H1 (cell line): ENCODE measurements around the gene EZH1. TPM values are rescaled to one million over a fixed set of nuclear protein-coding genes. Genes with fewer than 3 reads are reported as not detected.
A peak's percentile ranks its signal among the peaks of the same experiment; 100 is the strongest.

Experiments used
- CTCF ChIA-PET: fragments of 300-600 bp; sonication (Branson Sonifier 250); formaldehyde crosslinking; loops from one replicate; lab custom pipeline; 2021; ENCODE audit not compliant: partially characterized antibody; lab: Charles Lee
- POLR2A ChIA-PET: fragments of 300-600 bp; sonication (Branson Sonifier 250); formaldehyde crosslinking; loops from one replicate; lab custom pipeline; 2021; ENCODE audit warnings: inconsistent platforms; ENCODE audit not compliant: partially characterized antibody; lab: Charles Lee
- DNase-seq, 2 experiments: peaks; one replicate each; pipeline versions ENCODE4 v3.0.0 to v3.0.0-alpha.2; 2010 to 2022; ENCODE audit warnings: low spot score in 2 of 2, low read depth in 1 of 2, mixed read lengths in 1 of 2
- FAIRE-seq: peaks from 2 replicates; lab custom pipeline; 2011; peaks lifted over from hg19 to GRCh38; lab: Jason Lieb, UNC
- H2AFZ ChIP-seq: 2 replicates; pipeline ENCODE4 v1.8.1; 2012; ENCODE audit warnings: low read length, inconsistent platforms
- H2AK5ac ChIP-seq: 2 replicates; pipeline ENCODE4 v1.6.1; 2013; ENCODE audit warnings: low read depth, low read length
- H2BK120ac ChIP-seq: replicated peaks from 2 replicates; pipeline ENCODE3; 2013; ENCODE audit warnings: low read depth, low read length, inconsistent platforms
- H2BK12ac ChIP-seq: 2 replicates; pipeline ENCODE4 v1.6.1; 2013; ENCODE audit warnings: low read depth, low read length
- H2BK15ac ChIP-seq: 2 replicates; pipeline ENCODE4 v1.6.1; 2013; ENCODE audit warnings: low read length
- H2BK20ac ChIP-seq: 2 replicates; pipeline ENCODE4 v1.6.1; 2013; ENCODE audit warnings: low read length
- H2BK5ac ChIP-seq: 2 replicates; pipeline ENCODE4 v1.6.1; 2013; ENCODE audit warnings: low read depth, low read length
- H3K14ac ChIP-seq: 2 replicates; pipeline ENCODE4 v1.6.1; 2013; ENCODE audit warnings: inconsistent platforms; ENCODE audit not compliant: insufficient read length
- H3K18ac ChIP-seq: 2 replicates; pipeline ENCODE4 v1.6.1; 2013; ENCODE audit warnings: low read length; ENCODE audit errors: extremely low read depth
- H3K23ac ChIP-seq: 2 replicates; pipeline ENCODE4 v1.6.1; 2013; ENCODE audit warnings: inconsistent platforms; ENCODE audit not compliant: insufficient read length
- H3K23me2 ChIP-seq: 2 replicates; pipeline ENCODE4 v1.6.1; 2013; ENCODE audit warnings: low read depth, low read length
- H3K27ac ChIP-seq: 2 replicates; pipeline ENCODE4 v1.6.1; 2011; ENCODE audit warnings: low read depth, low read length, inconsistent platforms
- H3K27me3 ChIP-seq, 4 experiments: replicated peaks in 1 of 4; 1 replicate in 1 of 4; 2 replicates in 3 of 4; pipeline versions ENCODE4 v1.6.1 to v1.8.1; 2011 to 2013; ENCODE audit warnings: low read length in 3 of 4, mild to moderate bottlenecking in 3 of 4, inconsistent platforms in 2 of 4, mixed read lengths in 2 of 4, moderate library complexity in 1 of 4; ENCODE audit not compliant: control insufficient read depth in 3 of 4, insufficient read depth in 3 of 4; ENCODE audit errors: extremely low read depth in 1 of 4
- H3K36me3 ChIP-seq, 4 experiments: 2 replicates each; pipeline versions ENCODE4 v1.6.1 to v1.8.1; 2011 to 2013; ENCODE audit warnings: mild to moderate bottlenecking in 4 of 4, low read length in 3 of 4, moderate library complexity in 2 of 4, control low read depth in 1 of 4, inconsistent platforms in 1 of 4; ENCODE audit not compliant: insufficient read depth in 4 of 4, control insufficient read depth in 2 of 4
- H3K4ac ChIP-seq: replicated peaks from 2 replicates; pipeline ENCODE3; 2013; ENCODE audit warnings: low read length, low read depth, mixed read lengths, inconsistent platforms; ENCODE audit not compliant: insufficient read length
- H3K4me1 ChIP-seq, 4 experiments: replicated peaks in 1 of 4; 1 replicate in 1 of 4; 2 replicates in 3 of 4; pipeline versions ENCODE4 v1.6.1 to v1.8.1; 2011 to 2013; ENCODE audit warnings: low read length in 3 of 4, inconsistent platforms in 2 of 4, mixed read lengths in 1 of 4; ENCODE audit not compliant: insufficient read depth in 4 of 4, control insufficient read depth in 3 of 4
- H3K4me2 ChIP-seq, 2 experiments: 2 replicates each; pipeline versions ENCODE4 v1.6.1 to v1.8.1; 2011 to 2013; ENCODE audit warnings: low read depth in 2 of 2, low read length in 2 of 2, control low read depth in 1 of 2, inconsistent platforms in 1 of 2, mild to moderate bottlenecking in 1 of 2; ENCODE audit not compliant: insufficient read depth in 1 of 2
- H3K4me3 ChIP-seq, 4 experiments: fragments of 200-600, 300-600 bp in 1 of 4; sonication (generic), shearing (Covaris generic), sonication (Bioruptor Twin) in 1 of 4; 2 replicates each; pipeline versions ENCODE4 v1.5.1 to v1.8.1; 2011 to 2016; ENCODE audit warnings: low read length in 4 of 4, low read depth in 3 of 4, control low read depth in 2 of 4, inconsistent platforms in 2 of 4, mild to moderate bottlenecking in 2 of 4, mixed read lengths in 1 of 4, moderate library complexity in 1 of 4; ENCODE audit not compliant: insufficient read depth in 2 of 4; ENCODE audit errors: extremely low read depth in 1 of 4
- H3K56ac ChIP-seq: replicated peaks from 2 replicates; pipeline ENCODE3; 2013; ENCODE audit warnings: low read depth, mild to moderate bottlenecking, mixed read lengths, low read length, inconsistent platforms; ENCODE audit not compliant: insufficient read length
- H3K79me1 ChIP-seq: 2 replicates; pipeline ENCODE4 v1.6.1; 2013; ENCODE audit warnings: low read depth, low read length, control low read depth
- H3K79me2 ChIP-seq, 2 experiments: 2 replicates each; pipeline versions ENCODE4 v1.6.1 to v1.8.1; 2012 to 2013; ENCODE audit warnings: low read length in 2 of 2, mild to moderate bottlenecking in 2 of 2, inconsistent platforms in 1 of 2; ENCODE audit not compliant: insufficient read depth in 2 of 2, control insufficient read depth in 1 of 2
- H3K9ac ChIP-seq, 4 experiments: replicated peaks in 1 of 4; 1 replicate in 1 of 4; 2 replicates in 3 of 4; pipeline versions ENCODE4 v1.6.1 to v1.8.1; 2011 to 2013; ENCODE audit warnings: low read depth in 3 of 4, low read length in 3 of 4, control low read depth in 2 of 4, mild to moderate bottlenecking in 2 of 4, moderate library complexity in 2 of 4, inconsistent platforms in 1 of 4; ENCODE audit errors: extremely low read depth in 1 of 4
- H3K9me3 ChIP-seq, 2 experiments: 2 replicates each; pipeline versions ENCODE4 v1.6.1 to v1.8.1; 2012 to 2013; ENCODE audit warnings: mild to moderate bottlenecking in 2 of 2, moderate library complexity in 2 of 2, control low read depth in 1 of 2, inconsistent platforms in 1 of 2, low read depth in 1 of 2, low read length in 1 of 2, mixed read lengths in 1 of 2; ENCODE audit not compliant: insufficient read depth in 2 of 2
- H4K20me1 ChIP-seq, 2 experiments: replicated peaks in 1 of 2; 2 replicates each; pipeline versions ENCODE3 to v1.8.1; 2011 to 2013; ENCODE audit warnings: inconsistent platforms in 2 of 2, low read length in 2 of 2, mild to moderate bottlenecking in 1 of 2; ENCODE audit not compliant: insufficient read depth in 2 of 2, control insufficient read depth in 1 of 2
- H4K5ac ChIP-seq: 2 replicates; pipeline ENCODE4 v1.6.1; 2013; ENCODE audit warnings: low read length, low read depth, mixed read lengths, inconsistent platforms; ENCODE audit not compliant: insufficient read length
- H4K8ac ChIP-seq: 2 replicates; pipeline ENCODE4 v1.8.0; 2013; ENCODE audit warnings: mild to moderate bottlenecking, moderate library complexity, low read length, inconsistent platforms; ENCODE audit not compliant: insufficient read depth; ENCODE audit errors: extremely low read depth
- H4K91ac ChIP-seq: replicated peaks from 2 replicates; pipeline ENCODE3; 2013; ENCODE audit warnings: low read length, mixed read lengths, inconsistent platforms; ENCODE audit not compliant: insufficient read length
- EZH2 ChIP-seq: fragments of 200-600 bp; sonication (generic); IDR thresholded peaks from 2 replicates; pipeline ENCODE4 v1.7.1; 2012; ENCODE audit warnings: low read depth, mild to moderate bottlenecking, moderate library complexity, low read length, inconsistent platforms; ENCODE audit not compliant: severe bottlenecking
- KDM5A ChIP-seq: fragments of 200-600 bp; IDR thresholded peaks from 2 replicates; pipeline ENCODE4 v1.7.1; 2012; ENCODE audit warnings: mild to moderate bottlenecking, low read length, inconsistent platforms, mixed read lengths
- MAFK ChIP-seq: IDR thresholded peaks from 2 replicates; pipeline ENCODE4 v1.6.1; 2012; ENCODE audit warnings: low read depth, mild to moderate bottlenecking, improper control_type of control experiment, low read length
- MAX ChIP-seq: IDR thresholded peaks from 2 replicates; pipeline ENCODE4 v1.6.1; 2012; ENCODE audit warnings: inconsistent platforms
- POLR2A ChIP-seq, 2 experiments: IDR thresholded peaks; 1 replicate in 1 of 2; 2 replicates in 1 of 2; pipeline ENCODE4 v1.6.1; 2011; ENCODE audit warnings: low read depth in 2 of 2, low read length in 2 of 2, mild to moderate bottlenecking in 2 of 2; ENCODE audit errors: control extremely low read depth in 1 of 2
- RFX5 ChIP-seq: IDR thresholded peaks from 2 replicates; pipeline ENCODE4 v1.6.1; 2011; ENCODE audit warnings: low read depth, low read length, improper control_type of control experiment, borderline replicate concordance
- TCF12 ChIP-seq: IDR thresholded peaks from 2 replicates; pipeline ENCODE4 v1.6.1; 2011; ENCODE audit warnings: low read depth, mild to moderate bottlenecking, low read length
- WGBS, 2 experiments: shearing (Covaris generic) in 1 of 2; methylation state at CpG; one replicate each; pipeline versions ENCODE4 v1.1.6 to v1.1.7; 2013 to 2015; ENCODE audit warnings: low lambda C conversion rate in 2 of 2, mixed read lengths in 2 of 2, inconsistent platforms in 1 of 2, low coverage in 1 of 2, missing lambda C conversion rate in 1 of 2; ENCODE audit not compliant: insufficient replicate concordance in 2 of 2, insufficient coverage in 1 of 2, insufficient read length in 1 of 2; ENCODE audit errors: extremely low coverage in 1 of 2, missing lambda C conversion rate in 1 of 2; 5-methylcytosine and 5-hydroxymethylcytosine counted together
- polyA plus RNA-seq, 7 experiments: library from polyadenylated mRNA; depleted of rRNA in 3 of 7; stranded (reverse) in 5 of 7; unstranded in 2 of 7; fragments of >200 nt in 5 of 7; fragments of 200-250 nt in 2 of 7; gene quantifications; 1 replicate in 5 of 7; 2 replicates in 1 of 7; 4 replicates in 1 of 7; pipeline versions ENCODE4 v1.2.1 to v1.2.3, GENCODE V29; 2011 to 2013; ENCODE audit warnings: missing spikeins in 2 of 7, mixed read lengths in 2 of 7
- total RNA-seq: library from RNA; stranded (reverse); fragmentation: NEBNext Ultra II Directional; extraction: Animal tissue kit (Norgen Biotek cat#: 25700); gene quantifications from 2 replicates; pipeline ENCODE4 v1.2.1, GENCODE V29; 2021
- TF ChIP-seq, protein P1 (sequence below), 3 experiments: IDR thresholded peaks; 1 replicate in 2 of 3; 2 replicates in 1 of 3; pipeline versions ENCODE4 v1.5.1 to v1.6.1; 2011; ENCODE audit warnings: low read length in 3 of 3, mild to moderate bottlenecking in 3 of 3, inconsistent platforms in 2 of 3, low read depth in 1 of 3, moderate library complexity in 1 of 3; ENCODE audit not compliant: insufficient read depth in 1 of 3; ENCODE audit errors: control extremely low read depth in 1 of 3

The EZH1 gene
- total and polyA plus RNA-seq, 2 of the 8 experiments (the other 6 are each of a cell fraction or from before 2014, with no cell fraction given) = 17.4 to 20.8 TPM

GRCh38 chr17:42780851-42781638 is 36.2 kb upstream of the EZH1 start:
- Histone ChIP-seq H3K79me1 (no peaks in the 10 kb centered on the region), H3K56ac (no peak overlapping the region), H2BK5ac (0 out of 2 replicates have a peak overlapping the region, but pooled peaks have one; percentile 30), H2BK15ac (no peak overlapping the region; the same call in 1 of the 2 replicates), H2BK20ac (no peak overlapping the region), H3K23me2 (peaks cover 11% of the 10 kb centered on the region), H4K20me1 (no peaks in the 10 kb centered on the region), H3K23ac (no peak overlapping the region), H3K4me3 (peak overlapping the region; percentile 38 to 76 (median 54)), H3K36me3 (peaks cover 6 to 14% (median 10%) of the 10 kb centered on the region in 4 experiments; a peak in 6 of 8 replicates), H2AK5ac (no peak overlapping the region), H3K18ac (no peak overlapping the region; the same call in 1 of the 2 replicates), H2BK12ac (no peak overlapping the region; the same call in 1 of the 2 replicates), H3K9ac (peak overlapping the region in 2 of 4 experiments; percentile 34 to 43; a peak in 5 of 7 replicates), H4K91ac (no peak overlapping the region), H2AFZ (no peak overlapping the region), H3K79me2 (no peaks in the 10 kb centered on the region), H3K27me3 (peaks cover 6 to 23% (median 19%) of the 10 kb centered on the region in 4 experiments), H3K27ac (no peak overlapping the region), H4K8ac (peak overlapping the region; percentile 80), H2BK120ac (no peak overlapping the region), H3K14ac (no peak overlapping the region), H3K4me2 (peak overlapping the region; percentile 92 to 99), H3K4ac (no peak overlapping the region), H3K9me3 (no peaks in the 10 kb centered on the region), H3K4me1 (peaks cover 0 to 14% (median 8%) of the 10 kb centered on the region in 4 experiments; a peak in 6 of 7 replicates), H4K5ac (no peak overlapping the region)
- WGBS, 2 experiments = 28% methylated on average over 27 of the region's 39 CpGs; no CpG with 5 or more reads in 1 of the 2 experiments
- ChIA-PET POLR2A (interaction anchor here (0.6 to 3.8 kb wide), 12 partner anchors 8 to 203 kb away, joined by 3 to 17 read pairs (median 5); partner anchors contain the start of genes CNTD1, COA3, PSMC3IP and RAMP2), CTCF (interaction anchor here (0.6 to 2.1 kb wide), 5 partner anchors 17 to 217 kb away, joined by 3 to 5 read pairs (median 3); partner anchors contain the start of genes CNTD1, COA3 and RPL27)
- DNase-seq (no peak), FAIRE-seq (no peak)
- TF ChIP-seq, protein P1, sequence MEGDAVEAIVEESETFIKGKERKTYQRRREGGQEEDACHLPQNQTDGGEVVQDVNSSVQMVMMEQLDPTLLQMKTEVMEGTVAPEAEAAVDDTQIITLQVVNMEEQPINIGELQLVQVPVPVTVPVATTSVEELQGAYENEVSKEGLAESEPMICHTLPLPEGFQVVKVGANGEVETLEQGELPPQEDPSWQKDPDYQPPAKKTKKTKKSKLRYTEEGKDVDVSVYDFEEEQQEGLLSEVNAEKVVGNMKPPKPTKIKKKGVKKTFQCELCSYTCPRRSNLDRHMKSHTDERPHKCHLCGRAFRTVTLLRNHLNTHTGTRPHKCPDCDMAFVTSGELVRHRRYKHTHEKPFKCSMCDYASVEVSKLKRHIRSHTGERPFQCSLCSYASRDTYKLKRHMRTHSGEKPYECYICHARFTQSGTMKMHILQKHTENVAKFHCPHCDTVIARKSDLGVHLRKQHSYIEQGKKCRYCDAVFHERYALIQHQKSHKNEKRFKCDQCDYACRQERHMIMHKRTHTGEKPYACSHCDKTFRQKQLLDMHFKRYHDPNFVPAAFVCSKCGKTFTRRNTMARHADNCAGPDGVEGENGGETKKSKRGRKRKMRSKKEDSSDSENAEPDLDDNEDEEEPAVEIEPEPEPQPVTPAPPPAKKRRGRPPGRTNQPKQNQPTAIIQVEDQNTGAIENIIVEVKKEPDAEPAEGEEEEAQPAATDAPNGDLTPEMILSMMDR (IDR thresholded peaks at IDR 0.05; ENCODE audit: control extremely low read depth in 1 of 3, insufficient read depth in 1 of 3, low read depth in 1 of 3, low read length in 3 of 3) = no peak
- TF ChIP-seq EZH2 (peak; percentile 54), KDM5A (no peak), MAX (no peak), MAFK (no peak), POLR2A (IDR thresholded peaks at IDR 0.05; ENCODE audit: control extremely low read depth in 1 of 2, low read depth in 2 of 2, low read length in 2 of 2) (no peak), RFX5 (no peak), TCF12 (no peak)
